ENCODE measurements around the gene CHPT1. TPM values are rescaled to one million over a fixed set of nuclear protein-coding genes. Genes with fewer than 3 reads are reported as not detected.

CHPT1 gene
- polyA plus RNA-seq, 1 donor from 2014 or later = 20.5 TPM

GRCh38 chr12:101764051-101764792, 66.8 kb downstream of the CHPT1 start:
- Histone ChIP-seq H3K9me2 (ENCODE audit: insufficient read depth, low read length) (no peaks in the 10 kb centered on the region), H3K4me2 (ENCODE audit: low read length) (no peak overlapping the region), H3K9me3 (ENCODE audit: low read length) (no peaks in the 10 kb centered on the region), H3K27me3 (ENCODE audit: insufficient read depth, low read depth, low read length) (no peaks in the 10 kb centered on the region), H3K4me3 (ENCODE audit: low read length) (no peak overlapping the region), H3K36me3 (ENCODE audit: insufficient read depth, low read length) (peaks cover 8% of the 10 kb centered on the region), H3K79me2 (replicated peaks; ENCODE audit: insufficient read depth, low read length) (no peaks in the 10 kb centered on the region), H3F3A (ENCODE audit: insufficient read depth, low read length, poor library complexity, severe bottlenecking) (no peaks in the 10 kb centered on the region), H3K9ac (ENCODE audit: low read length) (no peak overlapping the region), H3K27ac (ENCODE audit: low read length) (no peak overlapping the region), H4K20me1 (ENCODE audit: insufficient read depth) (no peaks in the 10 kb centered on the region), H2AFZ (ENCODE audit: low read depth, low read length) (no peak overlapping the region)
- TF ChIP-seq CTCF (IDR thresholded peaks at IDR 0.05; ENCODE audit: poor library complexity, severe bottlenecking) = no peak

- H3K27me3 ChIP-seq (ENCODE audit: insufficient read depth, low read depth, low read length) = no peaks in the 10 kb centered on the region
- H3K36me3 ChIP-seq (ENCODE audit: insufficient read depth, low read length) = peaks cover 3% of the 10 kb centered on the region
- no peaks in the 10 kb centered on the region for H3K9me3 ChIP-seq (ENCODE audit: low read length)
- H3K79me2 ChIP-seq (replicated peaks; ENCODE audit: insufficient read depth, low read length) = no peaks in the 10 kb centered on the region
- H3K27ac ChIP-seq (ENCODE audit: low read length) = no peak overlapping the region
- TF ChIP-seq EP300 (conservative IDR thresholded peaks at IDR 0.05; ENCODE audit: poor library complexity, severe bottlenecking) (no peak), TAF1 (IDR thresholded peaks at IDR 0.05; ENCODE audit: low read depth) (no peak), MXI1 (conservative IDR thresholded peaks at IDR 0.05; ENCODE audit: poor library complexity, severe bottlenecking) (no peak), EZH2 (IDR thresholded peaks at IDR 0.05; ENCODE audit: borderline replicate concordance, insufficient read depth, low read length, poor library complexity, severe bottlenecking) (no peak), REST (IDR thresholded peaks at IDR 0.05; ENCODE audit: borderline replicate concordance) (no peak), POLR2AphosphoS5 (IDR thresholded peaks at IDR 0.05) (no peak), RAD21 (conservative IDR thresholded peaks at IDR 0.05) (no peak), CTCF (IDR thresholded peaks at IDR 0.05; ENCODE audit: poor library complexity, severe bottlenecking) (no peak), SMC3 (conservative IDR thresholded peaks at IDR 0.05; ENCODE audit: poor library complexity) (no peak)
- H4K20me1 ChIP-seq (ENCODE audit: insufficient read depth) = no peaks in the 10 kb centered on the region
- H3K9ac ChIP-seq (ENCODE audit: low read length) = no peak overlapping the region
- H3K9me2 ChIP-seq (ENCODE audit: insufficient read depth, low read length) = no peaks in the 10 kb centered on the region
- no peaks in the 10 kb centered on the region for H3F3A ChIP-seq (ENCODE audit: insufficient read depth, low read length, poor library complexity, severe bottlenecking)
- no peak overlapping the region for H3K4me3 ChIP-seq (ENCODE audit: low read length)
- no peak overlapping the region for H3K4me2 ChIP-seq (ENCODE audit: low read length)
- H2AFZ ChIP-seq (ENCODE audit: low read depth, low read length) = no peak overlapping the region
These were observed 70.1 kb downstream of the CHPT1 start for GRCh38 chr12:101767537-101767936.
